ENCODE data around the gene CLDN4. TPM values are rescaled to one million over a fixed set of nuclear protein-coding genes. Genes with fewer than 3 reads are reported as not detected.

Gene CLDN4
- total and polyA plus RNA-seq, 9 of the 15 experiments (the other 6 are each of a cell fraction or from before 2014, with no cell fraction given), result 0.05 to 0.60 (median 0.06) TPM; not detected in 3

DNA sequence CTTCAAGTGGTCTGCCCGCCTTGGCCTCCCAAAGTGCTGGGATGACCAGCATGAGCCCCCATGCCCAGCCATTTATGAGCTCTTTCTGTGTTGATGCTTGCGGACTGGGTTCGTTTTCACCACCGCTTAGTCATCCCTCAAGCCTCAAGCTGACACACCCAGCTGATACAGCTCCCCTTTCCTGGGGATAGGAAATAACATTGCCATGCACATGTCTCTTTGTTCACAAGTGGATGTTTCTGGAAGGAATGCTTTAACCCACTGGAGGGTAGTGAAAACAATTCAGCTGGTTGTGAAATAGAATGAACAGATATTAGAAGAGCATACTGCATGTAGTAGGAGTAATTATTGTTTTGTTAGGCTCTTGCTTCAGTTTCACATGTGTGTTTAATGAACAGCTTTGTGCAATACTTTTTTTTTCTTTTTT lies 20.0 kb downstream of the CLDN4 start (continued):
- TF ChIP-seq, protein P1, sequence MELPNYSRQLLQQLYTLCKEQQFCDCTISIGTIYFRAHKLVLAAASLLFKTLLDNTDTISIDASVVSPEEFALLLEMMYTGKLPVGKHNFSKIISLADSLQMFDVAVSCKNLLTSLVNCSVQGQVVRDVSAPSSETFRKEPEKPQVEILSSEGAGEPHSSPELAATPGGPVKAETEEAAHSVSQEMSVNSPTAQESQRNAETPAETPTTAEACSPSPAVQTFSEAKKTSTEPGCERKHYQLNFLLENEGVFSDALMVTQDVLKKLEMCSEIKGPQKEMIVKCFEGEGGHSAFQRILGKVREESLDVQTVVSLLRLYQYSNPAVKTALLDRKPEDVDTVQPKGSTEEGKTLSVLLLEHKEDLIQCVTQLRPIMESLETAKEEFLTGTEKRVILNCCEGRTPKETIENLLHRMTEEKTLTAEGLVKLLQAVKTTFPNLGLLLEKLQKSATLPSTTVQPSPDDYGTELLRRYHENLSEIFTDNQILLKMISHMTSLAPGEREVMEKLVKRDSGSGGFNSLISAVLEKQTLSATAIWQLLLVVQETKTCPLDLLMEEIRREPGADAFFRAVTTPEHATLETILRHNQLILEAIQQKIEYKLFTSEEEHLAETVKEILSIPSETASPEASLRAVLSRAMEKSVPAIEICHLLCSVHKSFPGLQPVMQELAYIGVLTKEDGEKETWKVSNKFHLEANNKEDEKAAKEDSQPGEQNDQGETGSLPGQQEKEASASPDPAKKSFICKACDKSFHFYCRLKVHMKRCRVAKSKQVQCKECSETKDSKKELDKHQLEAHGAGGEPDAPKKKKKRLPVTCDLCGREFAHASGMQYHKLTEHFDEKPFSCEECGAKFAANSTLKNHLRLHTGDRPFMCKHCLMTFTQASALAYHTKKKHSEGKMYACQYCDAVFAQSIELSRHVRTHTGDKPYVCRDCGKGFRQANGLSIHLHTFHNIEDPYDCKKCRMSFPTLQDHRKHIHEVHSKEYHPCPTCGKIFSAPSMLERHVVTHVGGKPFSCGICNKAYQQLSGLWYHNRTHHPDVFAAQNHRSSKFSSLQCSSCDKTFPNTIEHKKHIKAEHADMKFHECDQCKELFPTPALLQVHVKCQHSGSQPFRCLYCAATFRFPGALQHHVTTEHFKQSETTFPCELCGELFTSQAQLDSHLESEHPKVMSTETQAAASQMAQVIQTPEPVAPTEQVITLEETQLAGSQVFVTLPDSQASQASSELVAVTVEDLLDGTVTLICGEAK (IDR thresholded peaks at IDR 0.05), result 0 out of 2 replicates have a peak, but pooled peaks have one; percentile 12
- TF ChIP-seq, protein P1 (CRISPR knock-in tag; IDR thresholded peaks at IDR 0.05), result no peak
- TF ChIP-seq ZNF551 (CRISPR knock-in tag; IDR thresholded peaks at IDR 0.05) (no peak), SMC3 (conservative IDR thresholded peaks at IDR 0.05; ENCODE audit: insufficient read depth, low read depth, low read length) (0 out of 2 replicates have a peak, but pooled peaks have one; percentile 12), SOX6 (IDR thresholded peaks at IDR 0.05) (peak; percentile 43; the same call in 1 of the 2 replicates), EP300 (IDR thresholded peaks at IDR 0.05; ENCODE audit: low read length) (peak; percentile 57), DACH1 (IDR thresholded peaks at IDR 0.05; ENCODE audit: partially characterized antibody) (peak; percentile 83), CSDE1 (IDR thresholded peaks at IDR 0.05) (0 out of 4 replicates have a peak, but pooled peaks of 1 of the 2 experiments have one; percentile 19), JUND (IDR thresholded peaks at IDR 0.05; ENCODE audit: borderline replicate concordance, low read depth, low read length) (peak; percentile 91), JUND (tag; IDR thresholded peaks at IDR 0.05; ENCODE audit: borderline replicate concordance, low read depth, low read length) (peak; percentile 88; the same call in 1 of the 3 replicates), MAFG (tag; conservative IDR thresholded peaks at IDR 0.05) (peak; percentile 56), ZNF707 (CRISPR knock-in tag; conservative IDR thresholded peaks at IDR 0.05) (no peak), PHTF2 (CRISPR knock-in tag; IDR thresholded peaks at IDR 0.05) (no peak), ZNF316 (IDR thresholded peaks at IDR 0.05) (peak; percentile 68), SIN3A (IDR thresholded peaks at IDR 0.05; ENCODE audit: borderline replicate concordance in 2 of 2, control insufficient read depth in 1 of 2, low read depth in 2 of 2, low read length in 2 of 2) (0 out of 4 replicates have a peak, but pooled peaks of 1 of the 2 experiments have one; percentile 40), TAF9B (IDR thresholded peaks at IDR 0.05; ENCODE audit: partially characterized antibody) (peak; percentile 67), ARNT (IDR thresholded peaks at IDR 0.05) (peak in 1 of 2 experiments; percentile 19; a peak in 1 of 4 replicates), CEBPB (tag; IDR thresholded peaks at IDR 0.05) (peak; percentile 75), TCF3 (CRISPR knock-in tag; IDR thresholded peaks at IDR 0.05) (peak; percentile 39; the same call in 1 of the 2 replicates)
- TF ChIP-seq, protein P2, sequence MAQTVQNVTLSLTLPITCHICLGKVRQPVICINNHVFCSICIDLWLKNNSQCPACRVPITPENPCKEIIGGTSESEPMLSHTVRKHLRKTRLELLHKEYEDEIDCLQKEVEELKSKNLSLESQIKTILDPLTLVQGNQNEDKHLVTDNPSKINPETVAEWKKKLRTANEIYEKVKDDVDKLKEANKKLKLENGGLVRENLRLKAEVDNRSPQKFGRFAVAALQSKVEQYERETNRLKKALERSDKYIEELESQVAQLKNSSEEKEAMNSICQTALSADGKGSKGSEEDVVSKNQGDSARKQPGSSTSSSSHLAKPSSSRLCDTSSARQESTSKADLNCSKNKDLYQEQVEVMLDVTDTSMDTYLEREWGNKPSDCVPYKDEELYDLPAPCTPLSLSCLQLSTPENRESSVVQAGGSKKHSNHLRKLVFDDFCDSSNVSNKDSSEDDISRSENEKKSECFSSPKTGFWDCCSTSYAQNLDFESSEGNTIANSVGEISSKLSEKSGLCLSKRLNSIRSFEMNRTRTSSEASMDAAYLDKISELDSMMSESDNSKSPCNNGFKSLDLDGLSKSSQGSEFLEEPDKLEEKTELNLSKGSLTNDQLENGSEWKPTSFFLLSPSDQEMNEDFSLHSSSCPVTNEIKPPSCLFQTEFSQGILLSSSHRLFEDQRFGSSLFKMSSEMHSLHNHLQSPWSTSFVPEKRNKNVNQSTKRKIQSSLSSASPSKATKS (CRISPR knock-in tag; IDR thresholded peaks at IDR 0.05), result no peak

Data from K562 (cell line).